ENCODE measurements around the gene SUSD3.
"Not testable (repeated sequence)": the region's sequence is repeated elsewhere in the genome, so short reads cannot be mapped to it uniquely, and the experiment has no call there.

The SUSD3 gene

GRCh38 chr9:93094658-93095204, 36.2 kb downstream of the SUSD3 start:
- no peak for DNase-seq

DNA sequence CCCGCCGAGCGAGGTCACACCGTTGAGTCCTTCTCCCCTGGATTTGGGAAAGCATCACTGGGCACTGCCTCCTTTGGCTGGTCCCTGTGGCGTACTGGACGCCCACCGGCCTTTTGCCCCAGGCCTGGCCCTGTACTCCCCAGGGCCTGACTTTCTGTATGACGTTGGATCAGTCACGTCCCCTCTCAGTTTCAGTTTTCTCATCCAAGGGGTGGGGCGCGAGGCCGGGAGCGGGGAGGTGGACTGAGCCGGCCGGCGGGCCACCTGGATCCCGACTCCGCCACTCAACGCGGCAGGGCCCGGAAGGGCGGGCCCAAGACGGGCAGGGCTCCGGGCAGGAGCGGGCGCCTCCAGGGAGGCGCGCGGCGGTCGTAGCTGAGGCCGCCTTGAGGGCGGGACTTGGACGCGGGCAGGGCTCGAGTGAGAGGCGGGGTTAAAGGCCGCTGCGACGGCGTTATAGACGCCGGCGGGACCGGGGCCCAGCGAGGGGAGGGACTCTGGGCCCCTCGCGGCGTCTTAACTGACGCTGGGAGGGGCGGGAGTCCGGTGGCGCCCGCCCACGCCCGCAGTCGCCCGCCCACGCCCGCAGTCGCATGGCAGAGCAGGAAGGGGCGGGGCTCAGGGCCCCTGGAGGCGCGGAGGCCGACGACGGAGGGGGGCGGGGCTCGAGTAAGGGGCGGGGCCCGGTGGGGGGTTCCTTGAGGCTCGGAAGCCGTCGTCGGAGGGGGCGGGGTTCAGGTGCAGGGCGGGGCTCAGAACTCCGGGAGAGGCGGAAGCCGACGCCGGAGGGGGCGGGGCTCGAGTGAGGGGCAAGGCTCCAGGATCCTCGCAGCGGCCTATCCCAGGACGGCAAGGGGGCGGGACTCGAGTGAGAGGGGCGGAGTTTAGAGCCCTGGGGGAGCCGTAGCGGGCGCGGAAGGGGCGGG, 37.0 kb downstream of the SUSD3 start:
- peak; percentile 98 to 99 for DNase-seq

DNA sequence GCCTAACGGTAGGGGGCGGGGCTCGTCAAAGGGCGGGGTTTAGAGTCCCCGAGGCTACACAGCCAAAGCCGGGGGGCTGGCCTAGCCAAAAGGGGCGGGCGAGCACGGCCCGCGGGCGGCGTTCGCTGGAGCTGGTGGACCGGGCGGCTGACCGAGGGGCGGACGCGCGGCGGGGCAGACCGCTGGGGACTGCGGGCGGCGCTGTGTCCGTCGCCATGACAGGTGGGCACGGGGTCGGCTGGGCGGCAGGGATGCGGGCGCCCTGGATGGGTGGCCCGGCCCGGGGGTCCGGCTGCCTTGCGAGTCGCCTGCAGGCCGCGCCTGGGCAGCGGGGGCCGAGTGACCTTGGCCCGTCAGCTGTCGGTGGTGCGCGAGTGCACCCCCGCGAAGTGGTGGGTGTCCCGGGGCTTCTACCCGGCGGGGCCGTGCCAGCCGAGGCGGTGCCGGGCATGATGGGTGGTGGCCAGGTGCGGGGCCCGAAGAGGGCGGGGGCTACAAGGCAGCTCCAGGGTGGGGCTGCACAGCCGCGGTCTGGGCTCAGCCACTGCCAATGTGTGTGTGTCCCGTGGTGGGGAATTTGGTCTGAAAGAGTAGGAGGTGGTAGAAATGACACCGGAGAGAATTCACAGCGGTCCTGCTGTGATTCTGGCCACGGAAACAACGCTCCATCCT, 37.8 kb downstream of the SUSD3 start, which contains the start of gene CARD19:
Gene CARD19, plus strand, starts transcription at position 87 of the 672 bp plus-strand sequence. Its CDS starts 129 bp downstream, at position 216.
- DNase-seq, result no peak

DNA sequence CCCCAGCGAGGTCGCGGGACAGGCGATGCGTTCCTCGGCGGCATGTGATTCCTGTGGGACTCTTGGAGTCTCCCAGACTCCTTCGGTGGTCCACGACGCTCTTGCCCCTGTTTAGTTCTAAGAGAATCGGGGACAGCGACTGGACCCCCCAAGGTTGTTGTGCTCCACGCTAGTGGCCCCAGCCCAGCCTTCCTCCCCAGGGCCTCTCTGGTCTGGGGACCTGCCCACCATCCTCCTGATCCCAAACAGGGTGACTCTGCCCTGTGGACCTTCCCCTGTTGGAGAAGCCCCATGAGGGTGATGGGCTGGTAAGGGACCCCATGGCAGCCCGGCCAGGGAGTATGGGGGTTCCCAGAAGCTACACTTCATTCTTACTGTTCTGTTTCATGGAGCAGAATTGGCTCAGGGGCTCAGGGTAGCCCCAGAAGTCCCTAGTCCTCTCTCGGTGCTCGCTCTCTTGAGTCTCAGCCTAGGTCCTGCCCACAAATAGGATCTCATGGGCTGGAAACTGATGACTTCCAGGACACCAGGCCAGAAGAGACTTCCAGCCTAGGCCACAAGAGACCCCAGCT, 38.4 kb downstream of the SUSD3 start:
- DNase-seq, result no peak

DNA sequence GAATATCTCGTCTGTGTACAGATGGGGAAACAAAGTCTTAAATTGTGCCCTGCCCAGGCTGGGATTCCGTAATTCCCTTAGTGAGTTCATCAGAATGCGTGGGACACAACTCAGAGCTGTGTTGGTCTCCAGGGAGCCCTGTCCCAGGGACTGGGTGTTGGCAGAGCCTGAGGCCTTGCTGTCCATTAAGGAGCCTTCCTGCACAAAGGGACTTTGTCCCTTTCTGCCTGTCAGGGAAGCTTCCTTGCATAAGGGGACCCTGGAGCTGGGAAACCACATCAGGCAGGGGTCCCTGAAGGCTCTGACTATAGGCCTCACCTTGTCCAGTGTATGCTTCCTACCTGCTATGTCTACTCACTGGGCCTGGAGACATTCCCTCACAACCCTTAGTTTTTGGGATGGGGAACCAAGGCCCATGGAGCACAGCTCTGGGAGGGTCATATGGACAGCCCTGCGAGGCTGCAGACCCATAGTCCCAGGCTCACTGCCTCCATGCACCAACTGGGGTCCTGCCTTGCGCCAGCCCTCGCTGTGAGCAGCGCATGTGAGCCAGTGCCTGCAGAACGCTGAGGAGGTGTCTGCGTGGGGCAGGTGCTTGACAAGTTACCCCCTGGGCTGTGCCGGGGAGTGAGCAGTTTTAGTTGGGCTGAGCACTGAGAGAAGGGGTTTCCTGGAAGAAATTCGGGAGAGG, 39.2 kb downstream of the SUSD3 start:
- peak in 1 of 2 experiments; percentile 7 for DNase-seq

GRCh38 chr9:93098236-93098946, 39.9 kb downstream of the SUSD3 start:
- DNase-seq, result peak in 1 of 2 experiments; percentile 33

GRCh38 chr9:93099551-93100275, 41.2 kb downstream of the SUSD3 start:
- DNase-seq, result peak in 1 of 2 experiments; percentile 33

GRCh38 chr9:93100276-93100636, 41.8 kb downstream of the SUSD3 start:
- DNase-seq, result no peak

- not testable (repeated sequence) for DNase-seq
These were observed 42.6 kb downstream of the SUSD3 start for GRCh38 chr9:93101086-93101485.

DNA sequence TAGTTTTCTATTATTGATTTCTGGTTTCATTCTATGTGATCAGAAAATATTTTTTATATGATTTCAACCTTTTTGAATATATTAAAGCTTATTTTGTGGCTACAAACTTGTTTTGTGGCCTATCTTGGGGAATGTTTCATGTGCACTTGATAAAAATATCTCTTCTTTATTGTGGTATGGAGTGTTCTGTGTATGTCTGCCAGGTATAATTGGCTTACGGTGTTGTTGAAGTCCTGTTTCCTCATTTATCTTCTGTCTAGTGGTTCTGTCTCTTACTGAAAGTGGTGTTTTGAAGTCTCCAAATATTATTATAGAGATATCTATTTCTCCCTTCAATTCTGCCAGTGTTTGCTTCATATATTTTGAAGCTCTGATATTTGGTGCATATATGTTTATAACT, 47.1 kb downstream of the SUSD3 start:
- no peak for DNase-seq

GRCh38 chr9:93107151-93107824, 48.8 kb downstream of the SUSD3 start:
- no peak for DNase-seq

- no peak for DNase-seq
These were observed 49.3 kb downstream of the SUSD3 start for GRCh38 chr9:93107825-93108161.

DNA sequence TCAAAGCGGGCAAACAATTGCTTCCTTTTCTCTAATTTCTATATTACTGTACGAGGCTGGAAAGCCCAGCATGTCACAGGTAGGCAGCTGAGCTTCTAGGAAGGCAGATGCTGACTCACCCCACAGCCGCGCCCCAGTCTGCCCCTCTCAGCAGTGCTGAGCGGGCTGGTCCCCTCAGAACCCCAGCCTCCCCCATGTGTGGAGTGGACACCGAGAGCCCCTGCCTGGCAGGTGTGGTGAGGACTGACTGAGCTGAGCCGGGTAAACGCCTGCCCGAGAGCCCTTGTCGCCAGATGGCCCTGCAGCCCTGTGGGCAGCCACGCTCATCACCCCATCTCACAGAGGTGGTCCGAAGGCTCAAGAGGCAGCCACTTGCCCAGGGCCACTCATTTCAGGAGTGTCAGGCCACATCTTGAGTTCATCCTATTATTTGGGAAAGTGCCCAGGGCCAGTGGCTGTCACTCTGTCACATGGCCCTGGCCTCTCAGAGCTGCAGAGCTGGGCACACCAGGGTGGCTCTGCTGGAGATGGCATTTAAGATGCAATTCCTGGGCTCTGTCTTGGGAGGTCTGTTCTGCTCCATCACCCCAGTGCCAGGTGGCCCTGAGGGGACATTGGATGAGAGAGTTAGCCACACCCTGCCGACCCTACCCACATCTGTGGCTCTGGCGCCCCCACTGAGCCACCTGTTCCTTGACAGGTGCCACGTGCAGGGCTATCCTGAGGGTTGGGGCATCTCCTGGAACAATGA, 50.0 kb downstream of the SUSD3 start:
- DNase-seq, result no peak

GRCh38 chr9:93110311-93110855, 51.9 kb downstream of the SUSD3 start:
- DNase-seq, result no peak

DNA sequence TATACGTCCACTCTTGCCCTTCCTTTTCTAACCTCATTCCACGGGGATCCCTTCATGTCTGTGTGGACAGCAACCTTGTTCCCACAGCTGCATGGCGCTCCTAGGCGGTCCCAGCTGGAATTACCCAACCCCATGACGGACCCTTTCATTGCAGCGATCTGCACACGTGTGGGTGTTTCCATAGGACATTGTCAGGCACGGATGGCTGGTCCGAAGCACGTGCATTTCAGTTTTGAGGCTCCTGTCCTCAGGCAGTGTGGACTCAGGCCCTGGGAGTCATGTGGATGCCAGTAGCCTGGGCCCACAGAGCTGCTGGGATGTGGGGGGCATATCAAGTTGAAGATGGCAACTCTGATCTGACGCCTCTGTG, 52.5 kb downstream of the SUSD3 start:
- no peak for DNase-seq

DNA sequence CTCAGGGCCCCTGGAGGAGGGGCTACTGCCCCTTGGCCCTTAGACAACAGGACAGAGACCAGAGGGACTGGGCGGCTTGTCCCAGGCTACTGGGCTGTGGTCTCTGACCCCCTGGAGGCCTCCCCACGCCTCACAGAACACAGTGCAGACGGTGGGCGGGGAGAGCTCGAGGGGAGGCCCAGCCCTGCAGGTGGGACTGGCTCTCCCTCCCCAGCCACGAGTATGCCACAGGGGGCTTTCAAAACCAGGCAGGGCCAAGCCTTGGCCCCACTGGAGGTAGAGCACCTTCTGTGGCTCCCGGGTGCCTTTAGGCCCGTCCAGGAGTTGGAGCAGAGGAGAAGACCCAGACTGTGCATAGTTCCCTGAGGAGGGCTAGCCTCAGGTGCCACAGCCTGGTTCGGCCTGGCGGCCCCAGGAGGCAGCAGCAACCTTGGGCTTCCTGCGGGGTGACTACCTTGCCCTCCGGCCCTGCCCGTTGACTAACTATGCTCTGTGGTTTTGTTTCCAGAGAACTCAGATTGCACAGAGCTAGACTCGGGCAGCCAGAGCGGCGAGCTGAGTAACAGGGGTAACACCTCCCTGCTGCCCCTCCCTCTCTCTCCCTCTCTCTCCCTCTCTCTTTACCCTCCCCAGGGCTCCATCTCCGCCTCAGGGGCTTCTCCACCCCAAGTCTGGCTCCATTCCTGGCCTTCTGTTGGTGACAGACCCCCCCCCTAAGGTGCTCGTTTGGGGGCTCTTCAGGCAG, 53.0 kb downstream of the SUSD3 start:
- no peak for DNase-seq

GRCh38 chr9:93112116-93112863, 53.8 kb downstream of the SUSD3 start:
- no peak for DNase-seq

GRCh38 chr9:93112864-93113389, 54.4 kb downstream of the SUSD3 start:
- no peak for DNase-seq

All from cerebellar nuclear complex (tissue), 1 donor.